Pancreas (tissue), 10 donors: ENCODE results near the gene NUAK1. TPM values are rescaled to one million over a fixed set of nuclear protein-coding genes. Genes with fewer than 3 reads are reported as not detected.

Experiments
- ATAC-seq, 4 donors: fragments of 200-7000 bp; cut with Tn5 transposase; one replicate each; pipeline versions ENCODE4 v1.8.0 to v1.9.1; 2020; ENCODE audit warnings: mild to moderate bottlenecking in 4 of 4, moderate library complexity in 4 of 4
- DNase-seq, 6 donors: peaks; one replicate each; pipeline ENCODE4 v3.0.0-alpha.2; 2020
- FAIRE-seq: peaks from 2 replicates; lab custom pipeline; 2012; peaks lifted over from hg19 to GRCh38; lab: Jason Lieb, UNC
- H3K27ac ChIP-seq, 4 donors: fragments of 200-600 bp; sonication (generic); 1 replicate in 3 of 4; 2 replicates in 1 of 4; pipeline versions ENCODE4 v1.5.0 to v1.8.0; 2020
- H3K27me3 ChIP-seq, 4 donors: fragments of 200-600 bp; one replicate each; pipeline ENCODE4 v1.8.0; 2021
- H3K36me3 ChIP-seq, 3 donors: fragments of 200-600 bp; sonication (generic) in 1 of 3; one replicate each; pipeline versions ENCODE4 v1.5.0 to v1.8.0; 2020 to 2021
- H3K4me1 ChIP-seq, 3 donors: fragments of 200-600 bp; one replicate each; pipeline ENCODE4 v1.8.0; 2021
- H3K4me3 ChIP-seq, 4 donors: fragments of 200-600 bp; sonication (generic) in 2 of 4; one replicate each; pipeline versions ENCODE4 v1.5.0 to v1.8.0; 2020 to 2021
- H3K9me3 ChIP-seq, 4 donors: fragments of 200-600 bp; one replicate each; pipeline ENCODE4 v1.8.0; 2021
- CTCF ChIP-seq, 4 donors: fragments of 200-600 bp; sonication (generic) in 3 of 4; IDR thresholded peaks; one replicate each; pipeline versions ENCODE4 v1.5.0 to v1.8.0; 2021; ENCODE audit warnings: antibody characterized with exemption in 4 of 4
- WGBS, 2 donors: extraction: QIAGEN DNeasy Blood & Tissue Kit; methylation state at CpG; one replicate each; pipeline ENCODE4 v1.1.7; 2013; 5-methylcytosine and 5-hydroxymethylcytosine counted together
- intact Hi-C, 3 donors: fragments of 100-400 bp; cut with DNase I; formaldehyde crosslinking; loops; one replicate each; pipeline versions ENCODE4 v1.11.1 to v1.14.2; 2022
- polyA plus RNA-seq, 2 donors: library from polyadenylated mRNA; stranded (reverse); fragments of 200-250 nt; gene quantifications; one replicate each; pipeline ENCODE4 v1.2.3, GENCODE V29; 2013
- total RNA-seq, 6 donors: library from RNA; stranded (reverse); fragmentation: NEBNext Ultra II Directional in 4 of 6; extraction: Animal tissue kit (Norgen Biotek cat#: 25700) in 4 of 6; gene quantifications; one replicate each; pipeline versions ENCODE4 v1.2.1 to v1.2.4, GENCODE V29; 2021 to 2023
- donor health status: healthy with polysubstance abuse.
- donor health status: DM: no; HTN: no; CAD: no; lungs with moderate emphysema.
- donor health status: DM: no; HTN: no; CAD: no.
- donor health status: control.
- donor health status: control.
- donor health status: Bipolar disorder and iron deficiency.
- donor health status: DM: yes; HTN: yes; CAD: no.
- donor health status: DM: no; HTN: no; CAD: no.
- donor health status: DM: no; HTN: no; CAD: no.
- donor health status: DM: yes; HTN: yes; CAD: no.

NUAK1 gene
- total and polyA plus RNA-seq, 8 donors = 1.6 to 6.5 (median 2.6) TPM

GRCh38 chr12:106027911-106028310 is 110.8 kb downstream of the NUAK1 start:
- ATAC-seq = no peak
- no peak for TF ChIP-seq CTCF (IDR thresholded peaks at IDR 0.05)

GRCh38 chr12:106027286-106027685 is 111.5 kb downstream of the NUAK1 start:
- Histone ChIP-seq H3K4me1 (no peaks in the 10 kb centered on the region), H3K4me3 (no peak overlapping the region), H3K27ac (no peak overlapping the region), H3K27me3 (no peaks in the 10 kb centered on the region), H3K9me3 (no peaks in the 10 kb centered on the region), H3K36me3 (no peaks in the 10 kb centered on the region)
- intact Hi-C loops = no loop called here
- FAIRE-seq (no peak), ATAC-seq (no peak), DNase-seq (no peak)
- TF ChIP-seq CTCF (IDR thresholded peaks at IDR 0.05) = no peak
- 60 to 74% methylated on average over 5 of the region's 5 CpGs for WGBS, 2 donors

More at GRCh38 chr12:106027911-106028310, 110.8 kb downstream of the NUAK1 start:
- no peaks in the 10 kb centered on the region for H3K4me1 ChIP-seq
- no peaks in the 10 kb centered on the region for H3K27me3 ChIP-seq
- no peak overlapping the region for H3K27ac ChIP-seq
- H3K36me3 ChIP-seq = no peaks in the 10 kb centered on the region
- H3K4me3 ChIP-seq = no peak overlapping the region
- intact Hi-C loops = no loop called here
- FAIRE-seq = no peak
- no peaks in the 10 kb centered on the region for H3K9me3 ChIP-seq
- WGBS, 2 donors = 57 to 75% methylated on average over 6 of the region's 6 CpGs
- DNase-seq = no peak

GRCh38 chr12:106025129-106025528 is 113.6 kb downstream of the NUAK1 start:
- intact Hi-C loops = no loop called here
- no peaks in the 10 kb centered on the region for H3K36me3 ChIP-seq
- no peaks in the 10 kb centered on the region for H3K4me1 ChIP-seq
- ATAC-seq = no peak
- no peaks in the 10 kb centered on the region for H3K27me3 ChIP-seq
- FAIRE-seq = no peak
- H3K9me3 ChIP-seq = no peaks in the 10 kb centered on the region
- no peak overlapping the region for H3K4me3 ChIP-seq
- DNase-seq = no peak
- WGBS, 2 donors = 56 to 75% methylated on average over 2 of the region's 2 CpGs
- H3K27ac ChIP-seq = no peak overlapping the region
- TF ChIP-seq CTCF (IDR thresholded peaks at IDR 0.05) = no peak

GRCh38 chr12:106023039-106023438 is 115.7 kb downstream of the NUAK1 start:
- ATAC-seq = peak in 1 of 4 donors; percentile 47
- Histone ChIP-seq H3K27me3 (no peaks in the 10 kb centered on the region), H3K4me1 (no peaks in the 10 kb centered on the region), H3K36me3 (no peaks in the 10 kb centered on the region), H3K27ac (peak overlapping the region in 3 of 4 donors; percentile 28 to 62 (median 43)), H3K4me3 (no peak overlapping the region), H3K9me3 (no peaks in the 10 kb centered on the region)
- FAIRE-seq = no peak
- WGBS, 2 donors = 28 to 46% methylated on average over 2 of the region's 2 CpGs
- no peak for DNase-seq
- intact Hi-C loops = no loop called here
- no peak for TF ChIP-seq CTCF (IDR thresholded peaks at IDR 0.05)

- H3K36me3 ChIP-seq = no peaks in the 10 kb centered on the region
- H3K9me3 ChIP-seq = no peaks in the 10 kb centered on the region
- WGBS, 2 donors = 26 to 35% methylated on average over 5 of the region's 5 CpGs
- intact Hi-C loops = no loop called here
- DNase-seq = no peak
- no peak overlapping the region for H3K4me3 ChIP-seq
- H3K4me1 ChIP-seq = no peaks in the 10 kb centered on the region
- H3K27ac ChIP-seq = peak overlapping the region in 3 of 4 donors; percentile 28 to 62 (median 43)
- no peak for FAIRE-seq
- ATAC-seq = peak; percentile 53 to 84 (median 70)
- TF ChIP-seq CTCF (IDR thresholded peaks at IDR 0.05) = no peak
- H3K27me3 ChIP-seq = no peaks in the 10 kb centered on the region
Measured at GRCh38 chr12:106022568-106023012, 116.2 kb downstream of the NUAK1 start.
